Activated CD4-positive, alpha-beta T cell treated with anti-CD3 and anti-CD28 coated beads, Interleukin-2, amount 50 U/mL, for 24 hours (primary cell): Measurements from ENCODE around the gene PTPN13.

ENCODE experiments used
- DNase-seq, 2 donors: peaks; one replicate each; pipeline ENCODE4 v3.0.0-alpha.2; 2020; ENCODE audit warnings: low read depth in 1 of 2, low spot score in 1 of 2

Gene PTPN13

DNA sequence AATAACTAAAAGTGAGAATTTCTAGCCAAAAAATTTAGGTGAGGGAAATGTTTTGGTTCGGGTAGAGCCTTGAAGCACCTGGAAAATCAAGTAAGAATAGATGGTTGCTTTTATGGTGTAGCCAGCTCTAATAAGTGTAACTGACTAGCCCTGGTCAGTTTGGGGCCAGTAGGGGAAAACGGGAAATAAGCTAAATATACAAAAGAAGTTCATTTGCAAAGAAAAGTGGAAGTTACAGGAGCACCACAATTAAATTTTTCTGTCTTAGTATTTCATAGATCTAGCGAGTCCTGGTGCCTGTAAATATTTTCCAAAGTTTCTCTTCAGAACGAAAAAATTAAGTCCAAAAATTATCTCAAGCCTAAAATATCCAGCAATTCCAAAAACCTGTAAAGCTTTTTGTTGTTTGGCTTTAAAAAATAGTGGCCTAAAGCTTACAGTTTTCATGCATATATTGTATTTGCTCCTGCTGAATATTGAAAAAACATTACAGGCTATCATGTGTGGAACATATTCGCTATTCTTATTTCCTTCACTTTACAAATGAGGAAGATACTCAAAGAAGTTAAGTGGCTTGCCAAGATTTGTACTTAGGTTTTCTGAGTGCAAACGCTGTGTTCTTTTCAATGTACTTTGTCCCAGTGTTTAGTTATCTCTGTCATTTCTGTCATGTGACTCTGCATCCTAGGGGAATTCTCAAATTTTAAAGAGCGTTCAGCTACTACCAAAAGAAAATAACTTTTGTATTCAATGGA lies 7.3 kb upstream of the PTPN13 start:
- no peak for DNase-seq

DNA sequence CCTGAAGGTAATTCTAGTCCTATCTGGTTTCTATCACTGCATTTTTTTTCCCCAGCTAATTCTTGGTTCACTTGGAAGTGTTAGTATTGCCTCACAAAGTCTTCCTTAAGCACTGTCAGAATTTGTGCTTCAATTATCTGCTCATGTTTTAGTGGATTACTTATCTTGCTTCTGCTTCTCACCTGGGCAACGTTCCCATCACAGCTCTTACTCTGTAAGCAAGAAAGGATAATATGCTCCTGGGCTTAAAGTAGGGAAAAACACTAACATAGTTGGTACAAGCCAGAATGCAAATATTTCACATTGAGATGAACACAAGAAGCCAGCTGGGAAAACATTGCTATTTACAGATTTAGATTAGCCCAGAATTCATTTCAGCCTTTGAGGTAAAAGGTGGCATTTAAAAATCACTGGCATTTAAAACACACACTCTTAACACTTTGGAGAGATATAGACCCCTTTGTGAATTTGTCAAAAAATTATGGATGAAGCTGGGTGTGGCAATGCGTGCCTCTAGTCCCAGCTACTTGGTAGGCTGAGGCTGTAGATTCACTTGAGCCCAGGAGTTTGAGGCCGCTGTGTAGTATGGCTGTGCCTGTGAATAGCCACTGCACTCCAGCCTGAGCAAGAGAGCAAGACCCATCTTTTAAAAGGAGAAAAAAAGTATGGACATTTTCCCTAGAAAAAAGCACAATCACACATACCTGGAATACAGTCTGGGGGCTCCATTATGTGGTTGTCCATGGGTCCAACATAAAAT lies 6.6 kb upstream of the PTPN13 start:
- DNase-seq = no peak

DNA sequence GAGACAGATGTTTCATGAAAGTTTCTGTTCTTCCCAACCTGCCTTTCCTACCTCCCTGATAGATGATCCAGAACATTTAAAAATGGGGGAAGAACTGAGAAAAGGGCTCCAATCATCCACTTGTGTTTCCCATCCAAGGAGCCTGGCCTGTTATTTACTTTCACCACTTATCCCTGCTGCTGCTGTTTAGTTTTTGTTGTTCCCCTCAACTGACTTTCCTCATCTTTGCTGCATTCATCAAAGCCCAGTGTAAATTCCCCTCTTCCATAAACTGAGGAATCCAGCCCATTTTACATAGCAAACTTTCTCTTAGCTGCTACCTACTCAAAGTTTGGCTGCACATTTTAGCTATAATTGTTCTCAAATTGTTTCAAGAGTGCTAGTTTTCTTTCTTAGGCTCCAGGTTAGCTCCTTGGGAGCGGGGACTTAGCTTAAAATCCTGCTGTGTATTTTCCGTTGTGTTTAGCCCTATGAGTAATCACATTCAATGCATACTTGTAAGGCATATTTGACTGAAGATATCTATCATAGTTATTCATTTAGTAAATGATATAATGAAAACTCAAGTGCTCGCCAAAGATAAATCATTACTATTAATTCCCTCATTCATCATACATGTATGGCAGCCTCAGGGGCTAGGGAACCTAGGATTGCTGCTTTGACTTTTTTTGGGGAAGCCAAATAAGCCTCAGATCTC lies 1.4 kb upstream of the PTPN13 start:
- no peak for DNase-seq

DNA sequence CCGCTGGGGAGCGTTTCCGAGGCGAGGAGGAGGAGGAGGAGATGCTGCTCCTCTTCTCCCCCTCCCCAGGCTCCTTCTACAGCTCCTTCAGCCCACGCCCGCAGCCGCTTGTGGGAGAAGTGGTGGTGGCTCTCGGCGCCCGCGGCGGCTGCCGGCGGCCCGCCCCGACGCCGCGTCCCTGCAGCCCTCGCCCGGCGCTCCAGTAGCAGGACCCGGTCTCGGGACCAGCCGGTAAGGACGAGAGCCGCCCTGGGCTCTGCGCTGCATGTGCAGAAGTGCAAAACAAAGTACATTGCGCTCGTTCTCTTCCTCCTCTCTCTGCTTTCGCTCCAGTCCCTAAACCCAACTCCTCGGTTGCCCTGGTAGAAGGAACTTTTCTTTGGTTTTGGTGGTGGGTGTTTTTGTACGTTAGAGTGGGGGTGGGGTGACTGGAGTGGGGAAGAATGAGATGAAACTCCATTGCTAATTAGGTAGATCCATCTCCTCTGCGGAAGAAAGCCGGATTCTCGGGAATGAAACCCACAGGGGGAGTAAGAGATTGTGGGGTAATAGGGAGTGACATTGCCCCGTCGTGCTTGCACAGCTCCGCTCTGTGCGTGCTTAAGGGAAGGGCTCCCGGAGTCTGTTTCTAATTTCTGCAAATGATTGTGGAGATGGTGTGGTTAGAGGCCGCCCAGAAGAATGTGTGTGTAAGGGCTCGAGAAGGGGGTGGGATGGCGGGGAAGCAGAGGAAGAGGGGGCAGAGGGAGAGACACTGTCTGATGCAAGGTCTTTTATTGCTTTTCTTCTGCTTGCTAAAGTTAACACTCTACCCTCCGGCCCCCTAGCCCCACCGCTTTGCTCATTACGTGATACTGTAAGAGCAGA lies 677 bp downstream of the PTPN13 start:
- DNase-seq = no peak

DNA sequence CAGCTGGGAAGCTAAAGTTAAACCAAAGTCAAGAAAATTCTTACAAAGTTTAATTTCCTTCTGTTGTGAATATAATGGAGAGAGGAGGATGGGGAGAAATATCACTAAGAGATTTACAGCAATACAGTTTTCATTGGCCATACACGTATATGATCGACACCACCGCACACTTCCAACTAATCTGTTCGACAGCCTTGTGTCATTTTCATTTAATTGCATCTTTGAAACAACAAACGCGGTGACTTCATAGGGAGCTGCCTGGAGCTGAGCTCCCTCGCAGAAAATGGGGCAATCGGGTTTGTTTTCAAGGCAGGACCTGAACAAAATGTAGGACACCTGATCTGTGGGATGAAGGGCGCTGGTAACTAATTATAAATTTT lies 1.3 kb downstream of the PTPN13 start:
- no peak for DNase-seq

DNA sequence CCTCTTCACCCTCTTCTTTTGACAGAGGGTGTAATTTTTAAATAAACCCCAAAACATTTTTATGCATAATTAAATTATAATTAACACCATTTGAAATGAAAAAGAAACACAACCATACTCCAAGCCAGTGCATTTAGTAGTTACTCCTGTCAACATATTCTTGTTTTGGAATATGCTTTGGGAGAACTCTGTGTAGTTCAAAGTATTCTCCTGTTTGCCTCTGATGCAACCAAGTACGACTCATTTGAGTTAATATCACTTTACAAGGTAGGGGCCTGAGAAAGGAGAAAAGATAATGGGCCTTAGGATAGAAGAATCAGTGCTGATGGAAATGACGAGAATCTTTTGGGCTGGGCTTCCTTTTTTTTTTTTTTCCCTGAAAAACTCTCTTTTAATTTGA lies 2.7 kb downstream of the PTPN13 start:
- no peak for DNase-seq

DNA sequence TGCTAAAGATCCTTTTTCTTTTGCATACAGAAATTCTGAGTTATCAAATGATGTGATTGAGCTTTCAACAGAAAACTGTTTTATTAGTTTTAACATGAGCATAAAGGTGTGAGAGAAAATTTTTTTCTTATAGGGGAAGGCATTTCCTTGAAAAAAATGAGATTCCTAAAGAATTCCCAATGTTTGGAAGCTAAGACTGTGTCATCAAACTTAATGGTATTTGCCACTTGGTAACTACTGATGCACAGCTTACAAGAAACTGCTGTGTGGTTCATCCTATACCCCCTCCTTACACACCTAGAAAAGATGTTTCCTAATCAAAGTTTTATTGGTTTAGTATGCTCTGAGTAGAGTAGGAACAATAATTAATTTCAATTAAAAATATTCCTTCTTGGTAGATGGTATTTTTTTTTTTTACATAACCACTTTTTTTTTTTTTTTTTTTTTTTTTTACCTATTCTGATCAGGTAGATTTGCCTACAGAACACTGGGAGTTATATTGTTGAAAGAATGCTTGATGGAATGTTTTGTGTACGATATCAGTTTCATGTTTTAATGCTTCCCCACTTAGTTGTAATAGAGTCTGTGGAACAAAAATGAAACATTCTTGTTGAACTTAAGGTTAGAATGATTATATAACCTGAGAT lies 6.0 kb downstream of the PTPN13 start:
- DNase-seq = no peak

DNA sequence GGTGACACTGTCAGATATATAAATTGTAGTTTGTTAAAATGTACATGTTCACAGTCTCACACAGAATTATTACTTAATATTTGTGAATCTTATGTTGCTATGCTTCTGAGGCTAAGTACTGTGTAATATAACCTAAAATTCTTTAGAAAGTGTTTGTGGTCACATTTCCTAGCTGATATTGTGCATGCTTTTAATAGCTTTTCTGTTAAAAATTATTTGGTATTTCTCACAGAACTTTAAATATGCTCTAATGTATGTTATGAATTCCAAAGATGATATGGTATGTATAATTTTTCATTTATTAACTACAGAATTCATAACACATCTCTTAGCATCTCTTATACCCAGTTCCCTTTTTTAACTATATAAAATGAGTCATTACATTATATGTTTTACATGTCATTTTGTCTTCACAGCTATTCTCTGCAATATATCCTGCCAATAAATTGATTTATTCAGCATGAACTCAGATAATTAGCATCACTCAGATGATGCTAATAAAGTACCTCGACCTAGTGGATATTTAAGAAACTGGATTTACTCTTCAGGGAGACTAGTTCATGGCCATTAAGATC lies 9.3 kb downstream of the PTPN13 start:
- no peak for DNase-seq

DNA sequence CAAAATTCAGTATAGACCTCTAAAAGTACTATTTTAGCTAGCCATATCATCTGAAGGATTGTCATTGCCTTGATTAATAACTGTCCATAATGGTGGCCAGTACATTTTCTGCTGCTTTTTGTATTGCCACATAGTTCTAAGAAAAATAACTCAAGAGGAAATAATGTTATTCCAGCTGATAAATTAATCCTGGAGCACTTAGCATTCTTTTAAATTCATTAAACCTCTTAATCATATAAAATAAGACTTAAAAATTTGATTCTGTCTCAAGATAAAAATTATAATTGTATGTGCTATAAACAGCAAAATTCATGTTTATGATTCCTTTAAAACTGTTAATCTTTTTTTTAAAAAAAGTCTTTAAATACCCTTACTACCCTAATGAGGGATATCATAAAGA lies 12.7 kb downstream of the PTPN13 start:
- no peak for DNase-seq

DNA sequence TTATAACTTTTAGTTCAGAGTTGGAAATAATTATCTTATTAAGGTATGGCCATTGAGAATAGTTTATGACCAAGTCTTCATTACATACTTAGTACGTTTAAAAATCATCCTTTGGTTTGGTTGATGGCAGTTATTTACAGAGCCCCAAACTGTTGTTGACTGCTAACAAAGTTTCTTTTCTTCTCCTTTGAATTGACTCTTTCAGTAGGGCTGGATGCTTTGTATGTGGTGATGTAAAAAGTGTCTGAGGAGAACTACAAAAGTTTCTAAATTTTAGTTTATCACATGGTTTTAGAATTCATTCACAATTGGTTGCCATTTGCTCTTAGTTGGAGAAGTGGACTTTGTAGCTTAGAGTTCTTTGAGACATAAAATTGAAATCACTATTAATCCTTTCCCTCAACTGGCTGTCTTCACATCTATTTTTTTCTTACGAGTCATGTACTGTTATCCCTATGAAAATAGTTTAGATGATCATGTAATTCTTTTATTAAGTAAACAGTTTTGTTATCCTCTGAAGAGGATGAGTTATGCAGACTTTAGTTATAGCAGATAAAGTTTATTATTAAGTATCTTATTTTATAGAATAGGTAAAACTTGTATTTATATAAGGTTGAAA lies 14.8 kb downstream of the PTPN13 start:
- no peak for DNase-seq

DNA sequence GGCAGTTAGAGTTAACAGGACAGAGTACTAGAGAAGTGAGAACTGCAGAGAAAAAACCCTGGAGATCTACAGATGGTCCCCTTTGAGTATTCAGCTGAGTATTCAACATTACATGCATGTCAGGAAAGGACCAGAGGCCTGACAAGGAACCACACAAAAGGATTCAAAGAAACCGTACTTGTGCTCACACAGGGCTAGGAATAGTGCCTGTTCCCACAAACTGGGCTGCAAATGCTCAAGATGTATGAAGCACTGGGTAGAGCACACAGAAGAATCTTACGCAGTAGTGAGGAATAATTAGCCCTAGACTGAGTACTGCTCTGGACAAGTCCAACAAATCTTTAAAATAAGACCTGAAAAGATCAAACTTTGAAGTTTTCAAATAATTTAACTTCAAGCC lies 17.6 kb downstream of the PTPN13 start:
- no peak for DNase-seq

DNA sequence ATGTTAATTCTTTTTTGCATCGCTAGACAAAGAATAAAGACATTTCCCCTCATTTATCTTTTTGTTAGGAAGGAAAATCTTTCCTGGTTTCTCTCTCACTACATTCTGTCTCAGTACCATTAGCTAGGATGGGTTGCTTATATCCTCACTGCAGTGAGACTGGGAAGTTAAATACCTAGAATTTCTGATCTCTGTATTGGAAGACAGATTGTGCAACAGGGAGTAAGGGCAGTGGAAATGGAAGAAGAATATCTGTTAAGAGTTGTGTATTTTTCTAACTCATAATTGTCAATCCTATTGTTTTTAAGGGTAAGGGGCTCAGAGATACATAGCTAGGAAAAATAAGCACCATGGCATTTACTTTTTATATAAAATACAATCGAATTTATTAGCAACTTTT lies 19.6 kb downstream of the PTPN13 start:
- no peak for DNase-seq

DNA sequence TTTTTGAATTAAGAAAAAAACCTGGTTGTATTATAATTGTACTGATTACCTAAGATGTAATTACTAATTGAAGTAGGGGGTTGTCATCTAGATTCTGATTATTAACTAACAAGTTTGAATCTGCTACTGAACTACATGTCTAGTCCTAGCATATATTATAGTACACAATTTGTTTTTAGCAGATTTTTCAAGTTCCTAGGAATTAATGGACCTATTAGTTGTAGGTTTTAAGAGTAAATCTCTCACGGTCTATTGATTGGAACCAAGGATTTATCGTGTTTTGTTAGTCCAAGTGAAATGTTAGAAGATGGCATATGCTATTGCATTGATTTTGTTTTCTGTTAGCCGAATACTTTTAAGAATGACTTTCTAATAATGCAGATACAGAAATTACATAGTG lies 20.8 kb downstream of the PTPN13 start:
- no peak for DNase-seq

DNA sequence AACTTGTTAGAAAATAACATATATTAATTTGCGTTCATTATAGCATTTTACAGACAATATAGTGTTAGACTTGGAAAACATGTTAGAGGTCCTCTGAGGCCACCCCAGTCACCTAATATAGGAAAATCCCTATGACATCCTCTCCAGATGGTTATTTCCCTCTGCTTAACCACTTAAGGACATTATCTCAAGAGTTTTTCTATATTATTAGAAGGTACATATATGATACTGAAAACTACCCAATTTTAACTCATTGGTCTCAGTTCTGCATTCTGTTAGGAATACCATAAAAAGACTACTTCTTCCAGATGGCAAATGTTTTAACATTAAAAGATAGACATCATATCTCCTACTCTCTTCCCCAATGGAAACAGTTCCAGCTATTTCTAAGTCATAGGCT lies 21.4 kb downstream of the PTPN13 start:
- no peak for DNase-seq

DNA sequence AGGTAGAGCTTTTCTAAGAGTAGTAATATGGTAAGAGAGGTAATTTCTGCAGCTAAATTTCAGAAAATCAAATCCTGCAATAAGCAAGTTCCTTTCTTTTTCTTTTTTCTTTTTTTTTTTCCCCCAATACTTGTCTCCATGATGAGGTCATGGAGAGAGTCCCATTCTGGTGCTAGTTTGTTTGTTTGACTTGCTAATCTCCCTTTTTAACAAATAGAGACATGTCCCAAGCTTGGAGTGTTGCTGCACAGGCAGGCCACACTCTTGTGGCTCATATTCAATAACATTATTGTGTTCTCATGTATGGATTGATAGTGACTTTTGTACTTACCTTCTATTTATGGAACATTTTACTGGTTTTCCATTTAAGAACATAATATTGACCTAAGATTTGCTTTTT lies 25.5 kb downstream of the PTPN13 start:
- no peak for DNase-seq

DNA sequence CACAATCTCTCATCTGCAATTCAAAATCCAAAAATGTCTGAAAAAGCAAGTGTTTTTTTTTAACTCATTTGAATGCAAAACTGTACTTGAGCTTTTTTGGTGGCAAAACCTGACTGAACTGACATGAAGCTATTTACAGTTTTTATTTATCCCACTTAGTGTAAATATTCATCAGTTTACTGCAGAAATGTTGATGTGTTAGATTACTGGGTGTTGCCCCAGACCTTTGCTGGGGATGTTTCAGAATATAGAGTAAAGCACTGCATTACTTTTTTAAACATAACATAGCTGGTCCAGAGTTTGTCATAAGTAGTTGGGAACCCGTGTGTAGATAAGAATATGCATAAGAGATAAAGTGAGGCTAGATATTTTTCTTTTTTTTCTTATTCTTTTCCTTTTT lies 27.3 kb downstream of the PTPN13 start:
- DNase-seq = no peak

DNA sequence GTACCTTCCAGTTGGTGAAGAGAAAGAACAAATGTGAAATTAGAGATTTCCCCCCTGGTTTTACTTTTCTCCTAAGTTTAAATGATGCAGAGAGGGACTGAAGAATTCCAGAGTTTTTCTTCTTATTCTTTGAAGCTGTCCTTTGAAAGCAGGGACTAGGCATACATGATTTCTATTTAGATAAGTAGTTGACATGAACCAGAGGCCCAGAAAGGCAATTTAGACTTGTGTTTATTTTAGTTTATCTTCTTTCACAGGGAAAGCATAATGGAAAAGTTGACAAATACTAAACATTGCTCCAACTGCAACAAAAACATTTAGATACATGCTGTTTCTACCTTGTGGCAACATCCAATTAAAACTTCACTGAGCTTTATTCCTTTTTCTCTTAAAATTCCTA lies 32.0 kb downstream of the PTPN13 start:
- no peak for DNase-seq

DNA sequence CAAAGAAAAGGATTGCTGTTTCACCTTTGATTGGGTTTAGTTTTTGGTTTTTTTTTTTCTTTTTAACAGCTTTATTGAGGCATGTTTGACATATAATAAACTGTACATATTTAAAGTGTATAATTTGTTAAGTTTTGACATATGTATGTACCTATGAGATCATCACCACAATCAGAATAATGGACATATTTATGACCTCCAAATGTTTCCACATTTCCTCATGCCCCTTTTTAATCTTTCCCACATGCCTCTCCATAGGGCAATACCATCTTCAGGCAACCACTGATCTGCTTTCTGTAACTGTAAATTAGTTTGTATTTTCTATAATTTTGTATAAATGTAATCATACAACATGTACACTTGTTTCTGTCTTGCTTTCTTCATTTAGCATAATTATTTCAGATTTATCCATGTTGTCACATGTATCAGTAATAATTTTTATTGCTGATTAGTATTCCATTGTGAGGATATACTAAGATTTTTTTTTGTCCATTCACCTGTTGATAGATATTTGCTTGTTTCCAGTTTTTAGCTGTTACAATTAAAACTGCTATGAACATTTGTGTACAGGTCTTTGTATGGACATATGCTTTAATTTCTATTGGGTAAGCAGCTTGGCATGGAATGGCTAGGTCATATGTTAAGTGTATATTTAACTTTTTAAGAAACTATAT lies 33.5 kb downstream of the PTPN13 start:
- DNase-seq = no peak

DNA sequence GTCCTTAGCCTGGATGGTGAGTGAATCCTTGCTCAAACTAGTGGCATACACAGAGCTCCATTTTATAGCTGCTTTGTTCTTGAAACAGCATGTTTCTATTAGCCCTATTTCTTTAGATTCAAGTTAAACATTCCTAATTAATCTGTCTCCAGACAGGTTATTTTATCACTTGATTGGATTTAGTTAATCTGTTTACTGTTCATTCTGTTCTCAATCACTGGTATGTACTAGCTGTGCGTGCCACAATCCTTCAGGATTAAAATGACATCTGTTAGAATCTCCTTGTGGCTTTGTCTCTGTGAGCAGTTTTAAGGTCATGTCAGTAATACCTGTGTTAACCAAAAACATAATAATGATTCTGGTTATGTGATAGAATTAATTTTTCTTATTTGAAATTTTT lies 36.5 kb downstream of the PTPN13 start:
- DNase-seq = no peak

DNA sequence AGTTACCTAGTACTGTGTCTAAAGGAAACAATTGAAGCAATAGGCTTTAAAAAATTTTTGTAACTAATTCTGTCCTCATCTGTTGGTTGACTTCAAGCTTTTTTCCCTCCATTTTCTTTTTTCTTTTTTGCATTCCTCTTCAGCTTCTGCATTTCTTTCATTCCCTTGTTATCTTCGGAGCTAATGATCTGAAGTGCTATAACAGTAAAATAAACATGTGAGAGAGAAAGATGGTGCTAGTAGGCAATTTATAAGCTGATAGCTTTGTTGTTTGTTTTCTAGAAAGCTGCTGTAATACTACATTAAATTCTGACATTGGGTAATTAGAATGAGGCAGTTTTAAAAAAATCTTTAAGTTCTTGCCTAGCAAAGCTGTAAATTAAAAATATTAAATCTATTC lies 37.1 kb downstream of the PTPN13 start:
- no peak for DNase-seq
